HG02938 (cell line): ENCODE data around the gene SHC1.

Experiments
- ATAC-seq: cut with Tn5 transposase; IDR thresholded peaks from one replicate; pipeline ENCODE4 v1.9.1; 2021; ENCODE audit warnings: mild to moderate bottlenecking, moderate library complexity; ENCODE audit not compliant: unreplicated experiment

The SHC1 gene

DNA sequence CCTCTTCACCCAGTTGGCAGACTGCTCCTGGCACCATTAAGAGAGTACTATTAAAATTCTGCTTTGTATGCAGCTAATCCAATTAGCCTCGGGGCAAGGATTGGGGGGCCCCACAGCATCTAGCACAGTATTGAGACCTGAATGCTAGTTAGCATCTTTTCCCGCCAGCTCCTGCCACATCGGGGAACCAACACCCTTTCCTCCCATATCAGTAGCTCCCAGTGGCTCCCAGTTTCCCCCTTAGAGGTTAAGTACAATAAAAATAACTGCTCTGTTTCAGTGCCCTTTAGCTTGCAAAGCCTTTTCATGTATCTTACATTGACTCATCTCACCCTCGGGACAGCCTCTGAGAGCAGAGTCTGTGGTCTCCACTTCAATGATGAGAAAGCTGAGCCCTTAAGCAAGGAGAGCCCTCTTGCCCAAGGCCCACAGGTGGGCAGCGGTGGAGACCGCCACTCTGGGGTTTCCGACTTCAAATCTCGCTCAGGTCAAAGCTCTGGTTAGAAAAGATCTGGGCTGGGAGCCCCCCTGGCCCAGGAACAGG lies 29.8 kb downstream of the SHC1 start:
- no peak for ATAC-seq

DNA sequence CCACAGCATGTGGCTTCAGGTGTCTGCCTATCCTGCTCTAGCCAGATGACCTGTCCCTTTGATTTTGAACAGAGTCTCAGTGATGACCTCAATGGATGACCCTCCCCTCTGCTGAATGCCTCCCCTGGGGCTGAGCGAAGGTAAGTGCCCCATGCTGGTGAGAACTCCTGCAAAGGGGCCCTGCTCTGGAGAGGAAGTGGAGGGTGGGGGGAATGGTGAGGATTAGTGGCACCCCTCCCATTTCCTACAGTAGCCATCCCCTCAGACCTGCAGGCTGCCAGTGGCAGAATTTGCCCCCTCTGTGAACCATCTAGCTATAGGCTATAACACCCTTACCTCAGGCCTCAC lies 30.4 kb downstream of the SHC1 start:
- ATAC-seq, result no peak

DNA sequence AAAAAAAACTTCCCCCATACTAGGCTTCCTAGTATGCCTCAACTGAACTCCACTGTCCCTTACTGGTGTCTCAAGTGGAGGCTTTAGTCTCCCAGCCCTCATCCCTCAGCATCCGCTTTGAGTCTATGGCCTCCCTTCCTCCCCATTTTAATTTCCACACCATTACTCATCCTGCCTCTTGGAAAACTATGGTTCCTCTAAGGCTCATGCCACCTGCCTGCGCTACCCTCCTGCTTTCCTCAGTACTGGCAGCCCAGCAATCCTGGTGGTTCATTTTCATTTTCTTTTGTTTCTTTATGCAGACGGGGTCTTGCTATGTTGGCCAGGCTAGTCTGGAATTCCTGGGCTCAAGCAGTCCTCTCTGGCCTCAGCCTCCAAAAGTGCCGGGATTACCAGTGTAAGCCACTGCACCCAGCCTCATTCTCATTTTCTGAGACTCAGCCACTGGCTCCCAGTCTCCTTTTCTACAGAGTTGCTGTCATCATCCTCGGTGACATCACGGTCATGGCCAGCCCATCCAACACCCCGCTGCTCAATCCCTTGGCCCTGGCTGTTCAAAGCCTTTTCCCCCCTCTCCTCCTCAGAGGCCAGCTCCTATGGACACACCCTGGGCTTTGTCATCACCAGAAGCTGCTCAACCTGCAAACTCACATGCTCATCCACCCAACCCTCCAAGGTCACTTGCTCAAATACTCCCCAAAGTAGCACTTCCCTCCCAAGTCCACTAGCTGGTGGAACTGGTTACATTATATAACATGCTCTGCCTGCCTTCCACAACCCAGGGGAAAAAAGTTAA lies 31.7 kb downstream of the SHC1 start:
- no peak for ATAC-seq

DNA sequence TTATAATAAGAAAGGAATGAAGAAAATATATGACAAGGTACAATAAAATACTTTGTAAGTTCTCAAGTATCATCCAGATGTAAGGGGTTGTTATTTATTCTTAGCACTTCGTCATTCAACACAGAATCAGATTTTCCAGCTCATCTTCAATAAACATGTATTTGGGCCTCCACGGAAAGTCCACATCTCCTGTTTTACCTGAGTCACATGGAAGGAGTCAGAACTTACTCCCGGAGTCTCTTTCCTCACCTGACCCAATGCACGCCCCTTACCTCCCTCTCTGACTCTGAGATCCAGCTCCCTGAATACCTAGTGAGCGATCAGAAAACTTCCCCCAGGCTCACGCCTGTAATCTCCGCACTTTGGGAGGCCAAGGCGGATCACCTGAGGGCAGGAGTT lies 32.6 kb downstream of the SHC1 start:
- no peak for ATAC-seq

DNA sequence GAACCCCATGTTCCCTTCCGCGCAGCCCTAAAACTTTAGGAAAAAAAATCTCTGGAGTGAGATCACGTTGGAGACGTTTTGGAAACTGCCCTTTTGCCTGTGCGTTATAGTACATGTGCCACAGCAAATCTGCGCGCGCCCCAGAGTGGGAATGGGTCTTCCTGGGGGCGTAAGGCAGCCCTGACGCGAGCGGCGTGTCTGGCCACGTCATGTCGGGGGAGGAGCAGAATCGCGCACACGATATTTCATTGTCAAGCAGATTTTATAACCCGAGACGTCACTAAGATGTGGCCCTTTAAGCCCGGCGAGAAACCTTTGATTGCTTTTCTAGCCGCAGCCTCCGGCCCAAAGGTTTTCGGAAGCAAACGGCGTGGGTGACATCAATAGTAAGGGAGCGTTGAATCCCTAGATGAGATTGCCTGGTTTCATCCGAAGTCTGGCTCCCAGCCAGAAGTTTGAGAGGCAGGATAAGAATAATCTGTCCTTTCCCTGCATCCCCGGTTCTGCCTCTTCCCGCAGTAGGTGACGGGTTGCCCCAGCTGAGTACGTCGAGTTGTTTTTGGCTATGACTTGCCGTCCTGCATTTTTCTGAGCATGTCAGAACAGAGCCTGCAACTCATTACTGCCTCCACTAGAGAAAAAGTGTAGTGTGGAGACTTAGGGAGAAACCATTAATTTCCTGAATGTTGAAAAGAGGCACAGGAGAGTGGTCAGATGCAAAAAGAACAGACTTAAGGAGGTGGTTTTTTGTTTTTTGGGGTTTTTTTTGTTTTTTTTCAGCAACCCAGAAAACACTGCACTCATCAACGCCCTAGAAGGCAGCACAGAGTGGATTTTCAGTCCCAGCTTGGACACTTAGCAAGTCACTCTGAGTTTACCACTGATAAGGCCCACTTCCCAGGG lies 33.2 kb downstream of the SHC1 start:
- ATAC-seq, result peak; percentile 54

DNA sequence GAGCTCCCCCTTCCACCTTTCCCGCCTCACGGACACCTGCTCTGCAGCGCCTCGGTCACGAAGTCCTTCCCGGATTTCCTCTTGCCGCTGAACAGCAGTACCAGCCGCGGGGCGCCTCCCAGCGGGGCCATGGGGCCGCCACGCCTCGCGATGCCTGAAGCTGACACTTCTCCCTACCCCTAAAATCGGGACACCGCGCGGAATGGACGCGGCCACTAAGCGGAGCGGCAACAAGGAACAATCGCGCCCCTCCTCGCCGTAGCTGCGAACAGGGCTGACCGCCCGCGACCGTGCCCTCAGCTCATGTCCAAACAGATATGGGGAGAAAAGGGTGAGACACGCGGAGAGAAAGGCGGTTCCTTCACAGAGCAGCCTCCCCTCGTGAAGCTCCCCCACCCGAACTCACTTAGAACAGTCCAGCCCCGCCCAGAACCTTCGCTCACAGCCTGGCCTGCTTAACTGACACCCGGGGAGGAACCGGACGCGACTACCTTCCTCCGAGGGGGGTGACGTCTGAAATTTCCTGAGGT lies 33.9 kb downstream of the SHC1 start, which contains the start of gene PMVK:
TSS of gene PMVK (minus strand) at position 165 of the 530 bp plus-strand sequence. CDS start at position 131, 34 bp downstream.
- ATAC-seq, result peak; percentile 64

DNA sequence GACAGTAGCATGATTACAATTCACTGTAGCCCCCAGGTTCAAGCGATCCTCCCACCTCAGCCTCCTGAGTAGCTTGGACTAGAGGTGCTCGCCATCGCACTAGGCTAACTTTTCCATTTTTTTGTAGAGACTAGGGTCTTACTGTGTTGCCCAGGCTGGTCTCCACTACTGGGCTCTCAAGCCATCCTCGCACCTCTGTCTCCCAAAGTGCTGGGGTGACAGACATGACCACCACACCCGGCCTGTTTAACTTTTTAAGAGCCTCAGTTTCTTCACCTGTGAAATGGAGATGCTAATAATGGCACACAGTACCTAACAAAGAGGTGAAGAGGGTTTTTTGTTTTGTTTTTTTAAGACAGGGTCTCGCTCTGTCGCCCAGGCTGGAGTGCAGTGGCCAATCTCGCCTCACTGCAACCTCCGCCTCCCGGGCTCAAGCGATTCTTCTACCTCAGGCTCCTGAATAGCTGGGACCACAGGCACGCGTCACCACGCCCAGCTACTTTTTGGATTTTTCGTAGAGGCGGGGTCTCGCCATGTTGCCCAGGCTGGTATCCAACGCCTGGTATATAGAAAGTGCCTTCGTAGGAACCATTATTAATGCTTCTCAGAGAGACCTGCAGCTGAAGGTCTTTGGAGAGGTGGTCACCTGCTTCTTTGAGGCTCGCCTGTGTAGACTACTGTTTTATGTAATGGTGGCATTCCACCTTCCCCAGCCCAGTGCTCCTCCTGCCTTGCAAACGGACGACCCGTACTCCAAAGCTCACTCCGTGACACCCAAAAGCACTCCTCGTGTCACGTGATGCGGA lies 34.6 kb downstream of the SHC1 start:
- no peak for ATAC-seq

DNA sequence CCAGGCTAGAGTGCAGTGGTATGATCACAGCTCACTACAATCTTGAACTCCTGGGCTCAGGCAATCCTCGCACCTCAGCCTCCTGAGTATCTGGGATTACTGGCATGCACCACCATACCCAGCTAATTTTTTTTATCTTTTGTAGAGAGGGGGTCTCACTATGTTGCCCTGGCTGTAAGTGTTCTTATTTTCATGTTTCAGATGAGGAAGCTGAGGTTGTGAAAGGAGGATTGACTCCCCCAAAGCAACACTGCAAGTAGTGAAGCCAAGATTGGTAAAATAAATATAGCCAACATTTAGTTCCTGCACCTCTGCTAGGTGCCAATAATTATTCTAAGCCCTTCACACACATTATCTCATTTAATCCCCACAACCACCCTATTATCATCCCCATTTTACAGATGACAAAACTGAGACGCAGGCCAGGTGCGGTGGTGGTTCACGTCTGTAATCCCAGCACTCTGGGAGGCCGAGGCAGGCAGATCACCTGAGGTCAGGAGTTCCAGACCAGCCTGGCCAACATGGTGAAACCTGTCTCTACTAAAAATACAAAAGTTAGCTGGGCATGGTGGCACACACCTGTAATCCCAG lies 36.1 kb downstream of the SHC1 start:
- ATAC-seq, result no peak

DNA sequence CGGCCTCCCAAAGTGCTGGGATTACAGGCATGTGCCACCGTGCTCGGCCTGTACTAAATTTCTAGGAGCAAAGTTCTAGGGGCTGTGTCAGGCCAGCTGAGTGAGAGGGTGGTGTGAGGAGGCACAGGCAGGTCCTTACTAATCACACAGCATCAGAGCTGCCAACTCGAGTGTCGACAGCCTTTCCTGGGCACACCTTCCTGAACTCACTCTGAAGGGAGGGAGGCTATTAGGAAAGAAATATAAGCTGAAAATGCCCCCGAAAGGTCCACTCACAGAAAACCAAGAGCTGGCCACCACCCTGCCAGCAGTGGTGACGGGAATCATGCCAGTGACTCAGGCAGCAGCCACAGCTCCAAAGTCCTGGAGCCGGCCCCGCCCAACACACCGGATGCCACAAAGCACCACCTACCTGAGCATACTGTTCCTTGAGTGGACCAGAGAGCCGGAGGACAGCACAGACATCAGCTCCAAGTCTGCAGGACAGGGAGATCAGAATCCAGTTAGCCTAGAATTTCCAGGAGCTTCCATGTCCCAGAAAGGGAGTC lies 38.5 kb downstream of the SHC1 start:
- ATAC-seq, result no peak

DNA sequence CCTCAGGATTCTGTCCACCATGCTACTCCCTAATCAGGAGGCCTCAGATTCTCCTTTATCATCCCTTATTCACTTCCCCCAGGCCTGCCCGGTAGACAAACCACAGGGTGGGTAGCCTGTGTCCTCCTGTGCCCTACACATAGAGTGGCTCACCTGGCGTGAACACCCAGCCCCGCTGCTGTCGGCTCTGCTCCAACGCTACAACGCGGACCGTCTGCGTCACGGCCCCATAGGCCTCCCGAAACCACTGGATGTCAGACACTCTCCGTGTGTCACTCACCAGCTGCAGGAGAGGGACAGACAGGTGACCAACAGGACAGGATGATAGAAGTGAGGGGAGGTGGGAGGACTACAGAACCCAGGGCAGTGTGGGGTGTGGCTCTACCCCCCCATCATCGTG lies 44.3 kb downstream of the SHC1 start:
- ATAC-seq, result no peak

DNA sequence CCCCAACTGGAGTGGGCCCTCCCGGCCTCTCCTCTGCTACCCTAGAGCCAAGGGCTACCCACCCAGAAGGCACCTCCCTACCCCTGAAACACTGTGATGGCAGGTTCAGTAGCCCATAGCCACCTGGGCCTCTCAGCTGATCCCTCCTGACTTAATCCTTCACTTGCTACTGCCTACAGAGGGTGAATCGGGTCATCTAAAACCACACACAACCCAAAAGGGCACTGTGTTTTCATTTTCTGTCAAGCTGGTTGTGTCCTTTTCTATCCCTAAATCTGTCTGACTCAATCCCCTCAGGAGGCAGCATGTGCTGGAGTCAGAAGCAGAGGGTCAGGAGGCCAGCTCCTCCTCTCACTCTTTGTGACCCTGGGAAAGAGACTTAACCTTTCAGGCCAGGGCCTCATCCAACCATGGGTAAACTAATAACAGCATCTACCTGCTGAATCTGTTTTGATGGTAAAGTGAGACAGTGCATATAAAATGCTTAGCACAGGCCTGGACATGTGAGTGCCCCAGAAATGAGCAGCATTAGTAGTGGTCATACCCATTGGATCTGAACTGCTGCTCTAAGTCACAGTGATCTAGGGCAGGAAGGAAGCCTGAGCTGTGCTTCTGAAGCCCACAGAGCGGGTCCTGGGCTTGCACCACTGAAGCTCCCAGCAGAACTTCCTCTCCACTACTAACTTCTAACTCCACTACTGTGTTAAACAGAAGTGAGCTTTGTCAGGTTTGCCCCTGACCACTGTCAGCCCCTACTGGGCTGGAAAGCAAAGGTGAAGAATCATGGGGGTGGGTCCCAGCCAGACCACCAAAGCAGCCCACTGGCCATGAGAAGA lies 45.0 kb downstream of the SHC1 start:
- ATAC-seq, result no peak

DNA sequence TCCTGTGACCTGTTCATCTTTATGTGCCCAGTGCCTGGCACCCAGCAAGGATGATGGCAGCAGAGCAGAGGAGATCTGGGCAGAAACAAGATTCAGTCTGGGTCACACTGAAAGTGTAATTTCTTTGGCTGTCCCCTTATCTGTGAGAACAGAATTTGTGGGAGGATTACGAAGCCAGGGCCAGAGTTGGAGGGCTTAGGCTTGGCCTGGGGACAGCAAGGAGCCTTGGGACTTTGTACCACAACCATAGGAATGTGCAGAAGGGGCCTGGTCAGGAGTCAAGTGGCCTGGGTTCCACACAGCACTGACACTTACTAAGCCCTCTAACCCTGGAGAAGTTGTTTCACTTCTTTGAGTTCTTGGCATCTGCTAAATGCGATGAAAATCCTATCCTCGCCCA lies 46.9 kb downstream of the SHC1 start:
- no peak for ATAC-seq

DNA sequence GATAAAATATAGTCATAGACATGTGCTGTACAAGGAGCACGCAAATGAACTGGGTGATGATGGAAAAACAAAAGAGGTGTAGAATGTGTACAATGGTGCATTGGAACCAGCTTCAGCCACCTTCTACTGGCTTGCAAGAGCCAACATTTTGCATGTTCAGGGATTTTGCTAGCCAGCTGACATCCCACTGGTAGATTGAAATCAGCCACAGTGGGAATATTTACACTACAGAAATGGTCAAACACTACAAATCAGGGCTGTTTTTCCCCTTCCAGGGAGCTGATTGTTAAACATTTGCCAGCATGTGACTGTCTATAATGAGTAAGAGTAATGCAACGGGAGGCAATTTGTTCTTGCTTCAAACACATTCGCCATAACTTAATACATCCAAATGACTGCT lies 57.3 kb downstream of the SHC1 start:
- no peak for ATAC-seq

DNA sequence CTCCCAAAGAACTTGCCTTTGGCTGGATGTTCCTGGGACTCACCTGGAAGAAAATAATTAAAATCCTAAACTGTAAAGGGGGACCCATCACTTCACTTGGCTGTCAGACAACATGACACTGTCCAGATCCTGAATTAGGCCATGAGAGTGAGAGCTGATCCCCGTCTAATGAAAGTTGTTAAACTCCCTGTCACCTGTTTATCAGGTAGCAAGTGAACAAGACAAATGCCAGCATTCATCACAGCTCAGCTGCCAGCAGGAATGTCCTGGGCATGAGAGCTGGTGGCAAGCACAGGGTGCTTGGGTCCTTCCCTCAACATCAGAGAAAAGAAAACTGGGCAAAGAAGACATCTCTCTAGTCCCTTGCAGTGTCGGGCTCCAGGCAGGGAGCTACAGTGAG lies 57.8 kb downstream of the SHC1 start:
- ATAC-seq, result no peak
